ENCODE results near the gene SPOCK2. TPM values are rescaled to one million over a fixed set of nuclear protein-coding genes. Genes with fewer than 3 reads are reported as not detected.
A peak's percentile ranks its signal among the peaks of the same experiment; 100 is the strongest.

Gene SPOCK2
- polyA plus RNA-seq, 1 of the 3 experiments (the other 2 are of a cell fraction), result 0.18 TPM

DNA sequence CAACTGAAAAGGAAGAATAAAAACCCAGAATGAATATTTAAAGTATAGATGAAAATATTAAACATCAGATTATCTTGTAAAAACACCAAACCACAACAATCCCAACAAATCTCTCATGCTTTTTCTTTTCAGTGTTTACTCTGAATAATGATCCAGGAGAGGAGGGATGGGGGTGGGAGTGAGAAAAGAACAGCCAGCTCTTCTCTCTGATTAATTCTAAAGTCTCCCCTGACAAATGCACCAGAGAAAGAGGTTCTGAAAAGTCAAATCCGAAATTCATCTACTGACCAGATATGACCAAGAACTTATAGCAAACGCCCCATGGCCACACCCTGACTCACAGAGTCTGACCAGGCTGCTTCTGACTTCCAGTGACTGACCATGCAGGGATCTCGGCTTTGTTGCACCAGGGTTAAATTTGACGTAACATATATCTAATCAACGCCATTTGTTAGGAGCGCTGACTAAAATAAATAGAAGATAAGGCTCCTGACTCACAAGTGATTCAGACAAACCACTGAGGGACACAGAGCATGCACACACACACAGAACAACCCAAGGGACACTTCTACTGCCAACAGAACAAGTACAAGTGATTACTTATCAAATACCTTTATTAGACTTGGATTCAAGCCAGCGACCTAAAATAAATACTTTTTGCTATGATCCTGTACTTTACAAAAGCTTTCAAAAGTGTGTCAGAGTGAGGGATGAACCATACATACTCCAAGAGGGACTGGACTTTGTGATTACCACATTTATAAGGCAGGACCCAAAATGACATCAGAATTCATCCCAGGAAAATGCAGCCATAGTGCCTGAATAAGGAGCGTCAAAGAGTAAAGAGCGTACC is 9.3 kb upstream of the SPOCK2 start:
- no peak for DNase-seq
- H3K9ac ChIP-seq, result no peak overlapping the region
- 46% methylated on average over 9 of the region's 9 CpGs for WGBS (ENCODE audit: low lambda C conversion rate)
- H3K9me3 ChIP-seq, result no peaks in the 10 kb centered on the region
- H3F3A ChIP-seq (replicated peaks; ENCODE audit: insufficient read depth), result peaks cover 9% of the 10 kb centered on the region
- no peak overlapping the region for H3K4me3 ChIP-seq (ENCODE audit: low read depth in 2 of 2, low read length in 1 of 2)
- no peaks in the 10 kb centered on the region for H4K20me1 ChIP-seq (ENCODE audit: insufficient read depth)
- H2AFZ ChIP-seq (ENCODE audit: low read depth), result no peak overlapping the region
- H3K4me1 ChIP-seq (ENCODE audit: control insufficient read depth in 1 of 2, insufficient read depth in 2 of 2, low read depth in 1 of 2, low read length in 1 of 2), result peaks cover 2 to 6% of the 10 kb centered on the region in 2 experiments; a peak in 3 of 4 replicates
- peaks cover 0 to 24% of the 10 kb centered on the region in 2 experiments for H3K36me3 ChIP-seq (replicated peaks in 1 of 2; ENCODE audit: control insufficient read depth in 1 of 2, insufficient read depth in 2 of 2, low read length in 1 of 2)
- POLR2A ChIA-PET, result no interaction called here
- H3K27ac ChIP-seq (ENCODE audit: low read depth in 2 of 2, low read length in 1 of 2), result peak overlapping the region in 1 of 2 experiments; percentile 29; a peak in 1 of 4 replicates
- no peaks in the 10 kb centered on the region for H3K79me2 ChIP-seq (ENCODE audit: insufficient read depth)
- CTCF ChIA-PET, result no interaction called here
- no peaks in the 10 kb centered on the region for H3K9me2 ChIP-seq
- no peaks in the 10 kb centered on the region for H3K27me3 ChIP-seq (ENCODE audit: insufficient read depth)
- H3K4me2 ChIP-seq, result no peak overlapping the region
- peak; percentile 57; the same call in 1 of the 2 replicates for TF ChIP-seq NFIC (IDR thresholded peaks at IDR 0.05; ENCODE audit: borderline replicate concordance)
- TF ChIP-seq SIN3A (IDR thresholded peaks at IDR 0.05; ENCODE audit: borderline replicate concordance, low read depth, low read length), result no peak
- TF ChIP-seq GABPA (IDR thresholded peaks at IDR 0.05; ENCODE audit: low read depth), result no peak
- TF ChIP-seq RXRA (IDR thresholded peaks at IDR 0.05; ENCODE audit: borderline replicate concordance, low read depth), result 0 out of 2 replicates have a peak, but pooled peaks have one; percentile 26
- TF ChIP-seq POLR2AphosphoS5 (IDR thresholded peaks at IDR 0.05; ENCODE audit: low read depth, low read length), result no peak
- no peak for TF ChIP-seq SMC3 (IDR thresholded peaks at IDR 0.05; ENCODE audit: low read depth, low read length)
- TF ChIP-seq FOXM1 (IDR thresholded peaks at IDR 0.05; ENCODE audit: low read depth), result no peak
- TF ChIP-seq CHD2 (IDR thresholded peaks at IDR 0.05; ENCODE audit: low read length, partially characterized antibody), result no peak
- no peak for TF ChIP-seq YY1 (IDR thresholded peaks at IDR 0.05; ENCODE audit: low read depth)
- TF ChIP-seq, protein P1, sequence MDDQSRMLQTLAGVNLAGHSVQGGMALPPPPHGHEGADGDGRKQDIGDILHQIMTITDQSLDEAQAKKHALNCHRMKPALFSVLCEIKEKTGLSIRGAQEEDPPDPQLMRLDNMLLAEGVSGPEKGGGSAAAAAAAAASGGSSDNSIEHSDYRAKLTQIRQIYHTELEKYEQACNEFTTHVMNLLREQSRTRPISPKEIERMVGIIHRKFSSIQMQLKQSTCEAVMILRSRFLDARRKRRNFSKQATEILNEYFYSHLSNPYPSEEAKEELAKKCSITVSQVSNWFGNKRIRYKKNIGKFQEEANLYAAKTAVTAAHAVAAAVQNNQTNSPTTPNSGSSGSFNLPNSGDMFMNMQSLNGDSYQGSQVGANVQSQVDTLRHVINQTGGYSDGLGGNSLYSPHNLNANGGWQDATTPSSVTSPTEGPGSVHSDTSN (IDR thresholded peaks at IDR 0.05), result peak; percentile 63
- no peak for TF ChIP-seq EZH2phosphoT487 (IDR thresholded peaks at IDR 0.05; ENCODE audit: borderline replicate concordance, low read depth)
- TF ChIP-seq, protein P2, sequence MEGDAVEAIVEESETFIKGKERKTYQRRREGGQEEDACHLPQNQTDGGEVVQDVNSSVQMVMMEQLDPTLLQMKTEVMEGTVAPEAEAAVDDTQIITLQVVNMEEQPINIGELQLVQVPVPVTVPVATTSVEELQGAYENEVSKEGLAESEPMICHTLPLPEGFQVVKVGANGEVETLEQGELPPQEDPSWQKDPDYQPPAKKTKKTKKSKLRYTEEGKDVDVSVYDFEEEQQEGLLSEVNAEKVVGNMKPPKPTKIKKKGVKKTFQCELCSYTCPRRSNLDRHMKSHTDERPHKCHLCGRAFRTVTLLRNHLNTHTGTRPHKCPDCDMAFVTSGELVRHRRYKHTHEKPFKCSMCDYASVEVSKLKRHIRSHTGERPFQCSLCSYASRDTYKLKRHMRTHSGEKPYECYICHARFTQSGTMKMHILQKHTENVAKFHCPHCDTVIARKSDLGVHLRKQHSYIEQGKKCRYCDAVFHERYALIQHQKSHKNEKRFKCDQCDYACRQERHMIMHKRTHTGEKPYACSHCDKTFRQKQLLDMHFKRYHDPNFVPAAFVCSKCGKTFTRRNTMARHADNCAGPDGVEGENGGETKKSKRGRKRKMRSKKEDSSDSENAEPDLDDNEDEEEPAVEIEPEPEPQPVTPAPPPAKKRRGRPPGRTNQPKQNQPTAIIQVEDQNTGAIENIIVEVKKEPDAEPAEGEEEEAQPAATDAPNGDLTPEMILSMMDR (IDR thresholded peaks at IDR 0.05), result no peak
- TF ChIP-seq JUND (IDR thresholded peaks at IDR 0.05), result peak; percentile 71
- TF ChIP-seq, protein P3, sequence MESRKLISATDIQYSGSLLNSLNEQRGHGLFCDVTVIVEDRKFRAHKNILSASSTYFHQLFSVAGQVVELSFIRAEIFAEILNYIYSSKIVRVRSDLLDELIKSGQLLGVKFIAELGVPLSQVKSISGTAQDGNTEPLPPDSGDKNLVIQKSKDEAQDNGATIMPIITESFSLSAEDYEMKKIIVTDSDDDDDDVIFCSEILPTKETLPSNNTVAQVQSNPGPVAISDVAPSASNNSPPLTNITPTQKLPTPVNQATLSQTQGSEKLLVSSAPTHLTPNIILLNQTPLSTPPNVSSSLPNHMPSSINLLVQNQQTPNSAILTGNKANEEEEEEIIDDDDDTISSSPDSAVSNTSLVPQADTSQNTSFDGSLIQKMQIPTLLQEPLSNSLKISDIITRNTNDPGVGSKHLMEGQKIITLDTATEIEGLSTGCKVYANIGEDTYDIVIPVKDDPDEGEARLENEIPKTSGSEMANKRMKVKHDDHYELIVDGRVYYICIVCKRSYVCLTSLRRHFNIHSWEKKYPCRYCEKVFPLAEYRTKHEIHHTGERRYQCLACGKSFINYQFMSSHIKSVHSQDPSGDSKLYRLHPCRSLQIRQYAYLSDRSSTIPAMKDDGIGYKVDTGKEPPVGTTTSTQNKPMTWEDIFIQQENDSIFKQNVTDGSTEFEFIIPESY (IDR thresholded peaks at IDR 0.05; ENCODE audit: borderline replicate concordance, low read depth), result no peak
- TF ChIP-seq RCOR1 (IDR thresholded peaks at IDR 0.05; ENCODE audit: low read length), result no peak
- peak; percentile 62 for TF ChIP-seq FOSL2 (IDR thresholded peaks at IDR 0.05; ENCODE audit: borderline replicate concordance, low read depth)
- TF ChIP-seq, protein P4, sequence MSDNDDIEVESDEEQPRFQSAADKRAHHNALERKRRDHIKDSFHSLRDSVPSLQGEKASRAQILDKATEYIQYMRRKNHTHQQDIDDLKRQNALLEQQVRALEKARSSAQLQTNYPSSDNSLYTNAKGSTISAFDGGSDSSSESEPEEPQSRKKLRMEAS (IDR thresholded peaks at IDR 0.05; ENCODE audit: low read depth), result no peak
- TF ChIP-seq, protein P5, sequence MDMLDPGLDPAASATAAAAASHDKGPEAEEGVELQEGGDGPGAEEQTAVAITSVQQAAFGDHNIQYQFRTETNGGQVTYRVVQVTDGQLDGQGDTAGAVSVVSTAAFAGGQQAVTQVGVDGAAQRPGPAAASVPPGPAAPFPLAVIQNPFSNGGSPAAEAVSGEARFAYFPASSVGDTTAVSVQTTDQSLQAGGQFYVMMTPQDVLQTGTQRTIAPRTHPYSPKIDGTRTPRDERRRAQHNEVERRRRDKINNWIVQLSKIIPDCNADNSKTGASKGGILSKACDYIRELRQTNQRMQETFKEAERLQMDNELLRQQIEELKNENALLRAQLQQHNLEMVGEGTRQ (IDR thresholded peaks at IDR 0.05; ENCODE audit: borderline replicate concordance, low read depth, low read length), result no peak
- TF ChIP-seq, protein P6, sequence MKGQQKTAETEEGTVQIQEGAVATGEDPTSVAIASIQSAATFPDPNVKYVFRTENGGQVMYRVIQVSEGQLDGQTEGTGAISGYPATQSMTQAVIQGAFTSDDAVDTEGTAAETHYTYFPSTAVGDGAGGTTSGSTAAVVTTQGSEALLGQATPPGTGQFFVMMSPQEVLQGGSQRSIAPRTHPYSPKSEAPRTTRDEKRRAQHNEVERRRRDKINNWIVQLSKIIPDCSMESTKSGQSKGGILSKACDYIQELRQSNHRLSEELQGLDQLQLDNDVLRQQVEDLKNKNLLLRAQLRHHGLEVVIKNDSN (IDR thresholded peaks at IDR 0.05; ENCODE audit: borderline replicate concordance, low read depth), result no peak
- TF ChIP-seq MEF2A (IDR thresholded peaks at IDR 0.05; ENCODE audit: borderline replicate concordance, low read depth), result no peak
- TF ChIP-seq EP300 (IDR thresholded peaks at IDR 0.05; ENCODE audit: borderline replicate concordance in 1 of 2, low read depth in 1 of 2, low read length in 1 of 2), result peak in 1 of 2 experiments; percentile 39; a peak in 1 of 4 replicates
